GM19099 (cell line): ENCODE measurements around the gene CFAP46.

Experiments
- POLR2A ChIP-seq: IDR thresholded peaks from 3 replicates; pipeline ENCODE4 v1.6.1; 2011; ENCODE audit warnings: low read depth; ENCODE audit not compliant: insufficient read length; ENCODE audit errors: extremely low read depth

The CFAP46 gene

DNA sequence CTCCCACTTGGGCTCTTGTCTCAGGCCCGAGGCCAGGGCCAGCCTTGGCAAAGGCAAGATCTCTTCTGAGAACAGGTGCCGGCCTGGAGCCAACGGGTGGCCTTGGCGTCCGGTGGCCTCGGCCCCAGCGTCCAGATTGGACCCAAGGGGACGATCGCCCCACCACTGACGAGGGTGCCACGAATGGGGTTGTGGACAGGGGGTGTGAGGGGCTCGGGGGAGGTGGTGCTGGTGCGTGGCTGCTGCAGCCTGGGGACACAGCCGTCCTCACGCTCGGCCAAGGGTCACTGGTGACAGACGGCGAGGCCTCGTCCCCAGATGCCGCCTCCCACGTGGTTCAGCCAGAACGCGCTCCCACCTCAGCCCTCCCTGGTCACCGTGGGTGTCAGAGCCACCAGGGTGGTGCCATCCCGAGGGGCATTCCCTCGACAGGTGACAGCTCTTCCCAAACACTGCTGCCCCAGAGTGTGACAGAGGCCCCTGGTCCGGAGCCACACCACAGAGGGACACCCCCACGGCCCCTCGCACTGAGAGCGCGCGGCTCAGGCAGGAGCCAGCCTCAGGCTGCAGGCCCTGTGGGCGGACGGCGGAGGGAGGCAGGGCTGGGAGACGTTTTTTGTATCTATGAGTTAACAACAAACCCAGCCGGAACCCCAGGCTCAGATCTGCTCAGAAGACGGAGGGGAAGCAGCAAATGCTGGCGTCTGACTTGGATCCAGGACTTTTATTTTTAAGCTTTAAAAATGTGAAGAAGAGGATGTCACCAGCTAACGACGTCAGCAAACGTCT lies 18.5 kb upstream of the CFAP46 start:
- no peak for TF ChIP-seq POLR2A

DNA sequence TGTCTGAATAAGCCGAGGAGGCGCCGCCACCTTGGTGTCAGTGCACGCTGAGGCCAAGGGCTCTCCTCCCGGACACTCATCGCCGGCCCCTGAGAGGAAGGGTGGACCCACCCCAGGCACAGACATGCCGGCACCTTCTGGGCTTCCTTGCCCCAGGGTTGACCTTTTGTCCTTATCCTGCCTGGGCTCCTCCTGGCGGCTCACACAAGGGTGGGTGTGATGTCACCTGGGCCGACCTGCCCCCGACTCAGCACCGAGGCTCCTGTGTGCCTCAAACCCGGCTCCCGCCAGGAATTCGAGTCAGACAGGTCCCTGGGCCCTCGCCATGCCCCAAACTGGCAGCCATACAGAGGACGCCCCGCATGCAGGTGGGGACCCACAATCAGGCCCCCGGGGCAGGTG lies 17.7 kb upstream of the CFAP46 start:
- no peak for TF ChIP-seq POLR2A

DNA sequence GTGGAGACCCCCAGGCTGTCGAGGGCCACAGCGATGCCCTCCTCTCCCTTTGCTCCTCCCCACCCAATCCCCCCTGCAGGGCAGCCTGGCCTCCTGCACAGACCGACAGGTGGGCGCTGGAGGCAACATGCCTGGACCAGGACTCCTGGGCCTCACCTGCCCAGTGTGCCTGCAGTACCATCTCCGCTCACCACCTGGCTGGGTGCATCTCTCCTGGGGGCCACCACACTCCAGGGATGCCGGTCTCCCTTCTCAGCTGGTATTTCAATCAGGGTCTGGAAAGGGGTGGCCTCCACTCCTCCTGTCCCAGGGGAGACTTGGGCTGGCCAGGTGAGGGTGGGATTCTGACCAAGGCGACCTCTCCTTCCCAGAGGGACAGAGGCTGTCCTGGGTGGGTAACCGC lies 17.2 kb upstream of the CFAP46 start:
- TF ChIP-seq POLR2A: no peak

DNA sequence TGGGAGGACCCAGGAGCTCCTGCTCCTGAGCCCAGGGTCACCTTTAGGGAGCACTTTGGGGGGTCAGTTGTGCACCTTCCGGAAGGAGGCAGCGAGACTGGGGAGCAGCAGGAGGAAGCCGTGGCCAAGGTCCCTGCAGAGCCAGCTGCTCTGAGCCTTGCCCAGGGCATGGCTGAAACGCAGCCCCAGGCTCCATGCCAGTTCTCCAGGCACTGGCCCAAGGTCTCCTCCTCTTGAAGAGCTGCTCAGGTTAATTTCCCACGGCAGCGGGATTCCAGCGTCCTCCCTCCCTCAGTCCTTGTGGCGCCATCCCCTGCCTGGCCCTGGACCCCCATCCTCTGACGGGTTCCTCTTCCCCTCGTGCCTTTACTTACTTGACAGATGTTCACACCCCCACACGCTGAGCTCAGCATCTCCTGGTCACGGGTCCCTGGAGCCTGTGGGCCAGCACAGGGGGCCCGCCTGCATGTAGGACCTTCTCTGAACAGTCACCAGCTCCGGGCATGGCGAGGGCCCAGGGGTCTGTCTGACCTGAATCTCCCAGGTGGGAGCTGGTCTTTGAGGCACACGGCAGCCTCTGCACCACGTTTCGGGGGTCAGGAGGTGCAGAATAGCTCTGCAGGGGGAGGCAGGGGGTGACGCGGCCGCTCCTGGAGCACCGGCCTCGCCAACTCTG lies 16.7 kb upstream of the CFAP46 start:
- no peak for TF ChIP-seq POLR2A

DNA sequence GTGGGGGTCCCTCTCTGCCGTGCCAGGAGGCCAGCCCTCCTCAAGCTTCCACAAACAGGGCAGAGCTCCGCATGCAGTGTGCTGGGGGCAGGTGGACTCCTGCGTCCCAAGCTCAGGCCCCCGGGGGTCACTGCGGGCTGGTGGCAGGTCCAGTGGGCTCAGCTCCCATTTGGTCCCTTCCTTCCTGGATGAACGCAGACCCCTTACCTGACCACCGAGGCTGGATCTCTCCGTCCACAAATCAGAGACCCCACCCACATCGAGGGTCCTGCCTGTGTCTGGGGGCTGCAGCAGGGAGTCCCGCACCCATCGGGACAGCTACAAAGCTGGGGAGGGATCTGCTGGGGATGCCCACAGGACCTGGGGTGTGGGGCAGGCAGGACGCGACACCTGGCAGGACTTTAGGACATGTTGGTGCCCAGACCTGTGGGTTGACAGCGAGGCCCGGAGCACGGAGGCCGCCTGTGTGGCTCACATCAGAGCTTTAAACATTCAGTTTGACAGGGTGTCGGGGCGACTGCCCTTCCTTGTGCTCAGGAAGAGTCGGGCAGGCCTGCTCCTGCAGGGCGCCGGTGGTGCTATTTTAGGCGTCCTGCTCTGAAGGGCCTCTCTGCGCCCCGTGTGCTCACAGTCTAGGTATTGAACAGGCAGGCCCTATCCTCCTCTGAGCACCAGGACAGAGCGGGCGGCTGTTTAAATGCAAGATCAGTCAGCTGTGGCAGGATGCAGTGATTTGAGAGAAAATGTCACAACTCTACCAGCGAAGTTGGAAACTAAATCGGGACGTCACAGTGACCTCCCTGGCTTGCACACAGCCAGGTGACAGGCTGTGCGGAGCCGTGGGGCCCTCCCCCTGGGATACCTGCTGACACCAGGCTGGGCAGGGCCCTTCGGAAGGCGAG lies 15.9 kb upstream of the CFAP46 start:
- TF ChIP-seq POLR2A: no peak

DNA sequence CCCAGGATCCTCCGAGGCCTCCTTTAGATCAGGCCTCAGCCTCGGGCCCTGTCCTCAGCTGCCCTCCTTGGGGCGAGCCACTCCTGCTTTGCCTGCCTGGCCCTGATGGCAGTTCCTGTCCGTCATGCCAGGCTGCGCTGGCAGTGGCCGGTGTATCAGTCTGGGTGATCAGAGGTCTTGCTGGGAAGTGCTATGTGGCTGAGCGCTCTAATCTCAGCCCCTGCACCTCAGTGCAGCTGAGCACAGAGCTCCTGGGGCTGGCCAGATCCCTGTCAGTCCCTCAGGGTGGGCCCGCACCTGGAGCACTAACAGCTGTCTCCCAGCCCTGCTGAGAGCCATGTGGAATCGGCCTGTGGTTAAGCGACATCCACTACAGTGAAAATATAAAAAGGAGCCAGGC lies 14.8 kb upstream of the CFAP46 start:
- no peak for TF ChIP-seq POLR2A

DNA sequence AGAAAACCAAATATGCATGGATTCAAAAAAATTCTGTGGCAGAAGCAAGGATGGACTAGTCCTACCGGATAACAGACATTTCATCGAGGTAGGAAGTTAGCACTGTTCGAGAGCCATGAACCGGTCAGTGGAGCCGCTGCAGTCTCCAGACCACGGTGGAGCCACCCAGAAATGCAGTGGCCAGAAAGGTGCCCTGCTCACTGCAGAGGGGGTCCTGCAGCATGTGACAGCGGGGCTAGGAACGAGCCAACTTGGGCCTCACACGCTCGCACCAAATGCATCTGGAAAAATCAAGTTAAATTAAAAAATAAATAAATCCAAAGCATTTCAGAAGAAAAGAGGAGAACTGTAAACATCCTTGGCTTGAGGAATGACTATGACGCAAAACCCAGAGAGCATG lies 13.1 kb upstream of the CFAP46 start:
- TF ChIP-seq POLR2A: no peak

DNA sequence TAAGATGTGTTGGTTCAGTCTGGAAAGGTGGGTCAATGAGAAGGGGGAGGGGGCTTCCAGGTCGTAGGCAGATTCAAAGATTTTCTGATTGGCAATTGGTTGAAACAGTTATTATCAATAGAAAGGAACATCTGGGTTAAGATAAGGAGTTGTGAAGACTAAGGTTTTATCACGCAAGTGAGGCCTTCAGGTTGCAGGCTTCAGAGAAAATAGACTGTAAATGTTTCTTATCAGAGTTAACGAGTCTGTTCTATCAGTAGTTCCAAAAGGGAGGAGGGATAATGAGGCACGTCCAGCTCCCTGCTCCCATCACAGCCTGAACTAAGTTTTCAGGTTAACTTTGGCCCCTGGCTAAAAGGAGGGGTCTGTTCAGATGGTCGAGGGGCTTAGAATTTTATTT lies 11.1 kb upstream of the CFAP46 start:
- no peak for TF ChIP-seq POLR2A

DNA sequence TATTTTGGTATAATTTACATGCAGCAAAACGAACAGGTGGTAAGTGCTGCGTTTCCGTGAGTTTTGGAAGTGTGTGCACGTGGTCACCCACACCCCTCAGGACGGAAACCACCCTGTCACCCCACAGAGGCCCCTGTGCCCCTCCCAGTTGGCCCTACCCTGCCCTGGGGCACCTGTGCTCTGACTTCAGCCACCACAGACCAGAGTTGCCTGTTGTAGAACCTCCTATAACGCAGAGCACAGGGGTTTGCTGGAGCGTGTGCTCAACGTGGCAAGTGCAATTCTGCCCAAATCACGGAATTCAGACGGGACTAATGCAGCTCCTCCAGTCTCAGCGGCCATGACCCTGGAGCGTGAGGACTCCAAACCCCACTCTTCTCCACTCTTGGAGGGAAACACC lies 9.6 kb upstream of the CFAP46 start:
- no peak for TF ChIP-seq POLR2A

DNA sequence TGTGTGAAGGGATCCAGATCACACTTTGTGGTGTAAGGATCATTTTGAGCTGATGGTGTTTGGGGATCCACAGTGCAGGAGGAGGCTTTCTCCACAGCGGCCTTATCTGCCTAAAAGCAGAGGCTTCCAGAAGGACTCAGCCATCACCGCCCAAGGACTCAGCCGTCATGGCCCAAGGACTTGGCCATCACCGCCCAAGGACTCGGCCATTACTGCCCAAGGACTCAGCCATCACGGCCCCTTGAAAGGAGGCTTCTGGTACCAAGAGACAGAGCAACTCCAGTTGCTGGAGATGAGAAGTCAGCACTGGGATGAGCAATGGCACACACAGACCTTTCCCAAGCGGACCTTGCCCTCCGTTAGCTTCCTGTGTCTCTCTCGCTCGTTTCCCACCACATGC lies 6.0 kb upstream of the CFAP46 start:
- no peak for TF ChIP-seq POLR2A

DNA sequence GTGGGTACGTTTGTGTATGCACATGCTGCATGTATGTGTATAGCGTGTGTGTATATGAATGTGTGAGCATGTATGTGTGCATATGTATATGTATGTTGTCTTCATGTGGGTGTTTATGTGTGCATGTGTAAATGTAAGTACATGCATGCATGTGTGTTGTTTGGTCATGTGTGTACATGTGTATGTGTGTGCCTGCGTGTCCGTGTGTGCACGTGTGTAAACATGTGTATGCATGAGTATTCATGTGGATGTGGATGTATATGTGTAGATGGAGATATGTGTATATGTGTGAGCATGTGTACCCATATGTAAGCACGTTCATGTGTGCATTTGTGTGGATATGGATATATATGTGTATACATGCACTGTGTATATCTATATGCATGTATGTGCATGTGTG lies 5.5 kb upstream of the CFAP46 start:
- TF ChIP-seq POLR2A: no peak

DNA sequence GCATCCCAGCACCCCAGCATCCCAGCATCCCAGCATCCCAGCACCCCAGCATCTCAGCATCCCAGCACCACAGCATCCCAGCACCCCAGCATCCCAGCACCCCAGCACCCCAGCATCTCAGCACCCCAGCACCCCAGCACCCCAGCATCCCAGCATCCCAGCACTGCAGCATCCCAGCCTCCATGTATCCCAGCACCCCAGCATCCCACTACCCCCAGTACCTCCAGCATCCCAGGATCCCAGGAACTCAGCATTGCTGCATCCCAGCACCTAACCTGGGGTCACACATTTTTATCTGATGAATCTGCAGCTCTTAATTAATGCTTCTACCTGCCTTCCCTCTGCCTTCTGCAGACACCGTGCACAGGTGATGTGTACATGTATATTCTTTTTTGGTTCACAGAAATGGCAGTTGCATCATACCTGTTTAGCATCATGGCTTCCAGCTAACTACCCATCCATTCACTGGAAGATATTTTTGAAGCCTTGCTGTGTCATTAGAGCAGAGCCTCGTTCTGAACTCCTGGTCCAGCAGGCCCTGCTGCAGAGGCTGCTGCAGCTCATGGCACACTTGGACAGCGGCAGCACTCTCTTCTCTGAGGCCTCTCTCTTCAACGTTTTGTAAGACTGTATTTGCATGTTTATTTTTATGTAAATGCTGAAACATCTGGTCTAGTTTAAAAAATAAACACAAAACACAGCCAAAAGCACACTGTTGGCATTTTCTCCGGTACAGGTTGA lies 4.6 kb upstream of the CFAP46 start:
- TF ChIP-seq POLR2A: no peak

DNA sequence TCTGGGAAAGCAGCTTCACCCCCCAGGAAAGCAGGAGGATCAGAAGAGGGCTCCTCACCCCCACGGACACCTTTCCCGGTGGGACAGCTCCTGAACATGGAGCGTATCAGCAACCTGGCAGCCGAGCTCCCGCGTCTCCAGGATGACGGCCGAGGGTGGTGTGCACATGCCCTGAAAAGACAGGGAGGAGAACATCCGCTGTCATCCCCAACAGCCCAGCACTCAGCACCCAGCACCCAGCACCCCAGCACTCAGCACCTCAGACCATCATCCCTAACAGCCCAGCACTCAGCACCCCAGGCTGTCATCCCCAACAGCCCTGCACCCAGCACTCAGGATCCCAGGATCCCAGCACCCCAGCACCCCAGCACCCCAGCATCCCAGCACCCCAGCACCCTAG lies 3.9 kb upstream of the CFAP46 start:
- TF ChIP-seq POLR2A: no peak

DNA sequence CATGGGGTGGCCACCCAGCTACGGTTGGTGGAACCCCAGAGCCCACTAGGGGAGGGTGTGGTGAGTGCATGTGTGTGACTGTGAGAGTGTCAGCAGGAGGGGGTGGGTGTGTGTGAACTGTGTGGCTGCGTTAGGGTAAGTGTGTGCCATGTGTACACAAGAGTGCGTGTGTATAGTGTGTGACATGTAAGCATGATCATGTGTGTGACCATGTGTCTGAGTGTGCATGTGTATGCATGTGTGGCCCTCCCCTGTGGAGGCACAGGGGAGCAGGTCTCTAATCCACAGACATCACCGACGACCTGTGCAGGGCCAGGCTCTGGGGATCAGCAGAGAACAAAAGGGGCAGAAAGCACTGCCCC lies 3.5 kb upstream of the CFAP46 start:
- no peak for TF ChIP-seq POLR2A
